HG03442 (cell line): ENCODE data around the gene TK1.

Experiments
- ATAC-seq: cut with Tn5 transposase; IDR thresholded peaks from one replicate; pipeline ENCODE4 v1.9.1; 2021; ENCODE audit warnings: mild to moderate bottlenecking, moderate library complexity; ENCODE audit not compliant: unreplicated experiment

Gene TK1

GRCh38 chr17:78125138-78125913, 61.5 kb downstream of the TK1 start:
- no peak for ATAC-seq

DNA sequence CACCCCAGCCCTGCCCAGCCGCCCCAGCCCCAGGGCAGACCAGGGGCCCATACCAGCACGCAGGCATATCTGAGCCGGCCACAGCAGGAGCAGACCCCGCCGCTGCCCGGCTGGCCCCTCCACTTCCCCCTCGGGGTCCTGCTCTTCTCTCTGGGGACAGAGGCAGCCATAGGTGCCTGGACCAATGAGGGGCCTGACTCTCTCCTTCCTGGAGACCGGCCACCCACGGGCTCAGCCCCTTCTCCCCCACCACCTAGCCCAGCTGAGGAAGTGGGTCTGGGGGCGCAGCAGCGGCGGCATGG, 62.1 kb downstream of the TK1 start:
- no peak for ATAC-seq
